Gastroesophageal sphincter (tissue), 4 donors: ENCODE data around the gene RANBP10. TPM values are rescaled to one million over a fixed set of nuclear protein-coding genes. Genes with fewer than 3 reads are reported as not detected.

ENCODE experiments used
- ATAC-seq: fragments of 150-250 bp; one replicate; pipeline ENCODE4 v1.9.1; 2016; ENCODE audit warnings: mild to moderate bottlenecking, moderate library complexity
- H3K27ac ChIP-seq, 4 donors: fragments of 200-600 bp; sonication (generic) in 3 of 4; 1 replicate in 3 of 4; 2 replicates in 1 of 4; pipeline ENCODE4 v1.5.1; 2016 to 2019
- H3K27me3 ChIP-seq: fragments of 200-600 bp; sonication (generic); one replicate; pipeline ENCODE4 v1.5.1; 2019
- H3K36me3 ChIP-seq, 2 donors: fragments of 200-600 bp; sonication (generic); one replicate each; pipeline ENCODE4 v1.5.1; 2019; ENCODE audit warnings: control low read depth in 1 of 2
- H3K4me1 ChIP-seq, 3 donors: fragments of 200-600 bp; sonication (generic); 1 replicate in 2 of 3; 2 replicates in 1 of 3; pipeline ENCODE4 v1.5.1; 2016 to 2019; ENCODE audit warnings: control low read depth in 2 of 3
- H3K4me3 ChIP-seq, 2 donors: fragments of 200-600 bp; sonication (generic); one replicate each; pipeline ENCODE4 v1.5.1; 2019; ENCODE audit warnings: mild to moderate bottlenecking in 1 of 2, moderate library complexity in 1 of 2
- H3K9me3 ChIP-seq, 3 donors: fragments of 200-600 bp; sonication (generic); one replicate each; pipeline ENCODE4 v1.5.1; 2017 to 2019; ENCODE audit warnings: control low read depth in 2 of 3
- EP300 ChIP-seq: sonication (generic); formaldehyde crosslinking; IDR thresholded peaks from one replicate; pipeline ENCODE4 v1.6.1; 2017; ENCODE audit warnings: antibody characterized with exemption, mild to moderate bottlenecking
- POLR2A ChIP-seq, 2 donors: fragments of 450-650 bp; IDR thresholded peaks; one replicate each; pipeline ENCODE4 v1.6.1; 2017; ENCODE audit warnings: antibody characterized with exemption in 2 of 2, mild to moderate bottlenecking in 2 of 2, moderate library complexity in 1 of 2
- POLR2AphosphoS5 ChIP-seq: sonication (generic); formaldehyde crosslinking; IDR thresholded peaks from one replicate; pipeline ENCODE4 v1.6.1; 2017; ENCODE audit warnings: antibody characterized with exemption
- WGBS, 2 donors: methylation state at CpG; one replicate each; pipeline ENCODE4 v1.1.5; 2018; ENCODE audit warnings: low coverage in 1 of 2; 5-methylcytosine and 5-hydroxymethylcytosine counted together
- total RNA-seq, 4 donors: library from RNA; depleted of rRNA; stranded (reverse); fragments of >200 nt; gene quantifications; one replicate each; pipeline ENCODE4 v1.1.0, GENCODE V29; 2016
- TF ChIP-seq, protein P1 (sequence below), 4 experiments: fragments of 200-600 bp in 2 of 4; fragments of 450-650 bp in 2 of 4; sonication (generic) in 1 of 4; IDR thresholded peaks; one replicate each; pipeline ENCODE4 v1.5.1; 2017 to 2019; ENCODE audit warnings: antibody characterized with exemption in 4 of 4, mild to moderate bottlenecking in 2 of 4, moderate library complexity in 2 of 4

RANBP10 gene
- total RNA-seq, 4 donors from 2014 or later = 6.0 to 12.3 (median 8.4) TPM

- no peak for ATAC-seq
- TF ChIP-seq EP300 (no peak), POLR2A (IDR thresholded peaks at IDR 0.05) (no peak), POLR2AphosphoS5 (no peak)
- TF ChIP-seq, protein P1, sequence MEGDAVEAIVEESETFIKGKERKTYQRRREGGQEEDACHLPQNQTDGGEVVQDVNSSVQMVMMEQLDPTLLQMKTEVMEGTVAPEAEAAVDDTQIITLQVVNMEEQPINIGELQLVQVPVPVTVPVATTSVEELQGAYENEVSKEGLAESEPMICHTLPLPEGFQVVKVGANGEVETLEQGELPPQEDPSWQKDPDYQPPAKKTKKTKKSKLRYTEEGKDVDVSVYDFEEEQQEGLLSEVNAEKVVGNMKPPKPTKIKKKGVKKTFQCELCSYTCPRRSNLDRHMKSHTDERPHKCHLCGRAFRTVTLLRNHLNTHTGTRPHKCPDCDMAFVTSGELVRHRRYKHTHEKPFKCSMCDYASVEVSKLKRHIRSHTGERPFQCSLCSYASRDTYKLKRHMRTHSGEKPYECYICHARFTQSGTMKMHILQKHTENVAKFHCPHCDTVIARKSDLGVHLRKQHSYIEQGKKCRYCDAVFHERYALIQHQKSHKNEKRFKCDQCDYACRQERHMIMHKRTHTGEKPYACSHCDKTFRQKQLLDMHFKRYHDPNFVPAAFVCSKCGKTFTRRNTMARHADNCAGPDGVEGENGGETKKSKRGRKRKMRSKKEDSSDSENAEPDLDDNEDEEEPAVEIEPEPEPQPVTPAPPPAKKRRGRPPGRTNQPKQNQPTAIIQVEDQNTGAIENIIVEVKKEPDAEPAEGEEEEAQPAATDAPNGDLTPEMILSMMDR (IDR thresholded peaks at IDR 0.05) = no peak
- Histone ChIP-seq H3K4me1 (no peaks in the 10 kb centered on the region), H3K36me3 (peaks cover 0 to 88% of the 10 kb centered on the region in 2 donors), H3K4me3 (no peak overlapping the region), H3K9me3 (no peaks in the 10 kb centered on the region), H3K27me3 (no peaks in the 10 kb centered on the region), H3K27ac (no peak overlapping the region)
- WGBS, 2 donors = 71 to 100% methylated on average over 2 of the region's 4 CpGs
Observed at GRCh38 chr16:67731753-67732095, 74.6 kb downstream of the RANBP10 start.

DNA sequence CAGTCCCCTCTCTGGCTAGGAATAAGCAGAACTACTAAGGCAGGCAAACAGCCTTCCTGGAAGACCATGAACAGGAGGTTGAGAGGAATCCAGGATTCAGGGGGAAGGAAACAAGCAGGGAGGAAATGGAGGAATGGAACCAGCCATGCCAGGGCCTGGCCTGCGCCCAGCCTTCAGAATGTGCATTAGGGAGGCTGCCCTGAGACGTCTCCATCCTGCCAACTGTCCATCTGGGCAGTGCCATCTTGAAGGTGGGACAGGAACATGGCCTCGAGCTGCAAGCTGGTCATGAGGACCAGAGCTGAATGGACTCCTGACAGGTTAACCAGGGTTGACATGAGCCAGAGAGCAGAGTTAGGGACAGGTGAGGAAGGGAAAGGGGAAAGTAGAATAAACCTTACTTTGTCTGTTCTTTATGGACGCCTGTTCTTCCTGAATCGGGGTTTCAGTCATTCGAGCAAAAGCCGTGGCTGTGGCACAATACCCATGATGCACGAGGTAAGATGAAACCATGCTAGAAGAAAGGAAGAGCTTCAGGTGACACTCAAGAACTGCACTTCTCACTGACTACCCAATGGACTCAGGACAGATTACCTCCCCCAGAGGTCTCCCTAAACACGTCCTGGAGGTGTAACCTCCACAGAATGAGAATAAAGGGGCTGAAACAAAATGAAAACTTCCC lies 75.1 kb downstream of the RANBP10 start:
- Histone ChIP-seq H3K36me3 (peaks cover 0 to 91% of the 10 kb centered on the region in 2 donors), H3K27ac (no peak overlapping the region), H3K9me3 (no peaks in the 10 kb centered on the region), H3K27me3 (no peaks in the 10 kb centered on the region), H3K4me1 (no peaks in the 10 kb centered on the region), H3K4me3 (no peak overlapping the region)
- ATAC-seq = no peak
- 88 to 96% methylated on average over 5 to 9 of the region's 9 CpGs for WGBS, 2 donors
- TF ChIP-seq, protein P1 (IDR thresholded peaks at IDR 0.05) = no peak
- no peak for TF ChIP-seq EP300
- no peak for TF ChIP-seq POLR2A (IDR thresholded peaks at IDR 0.05)
- no peak for TF ChIP-seq POLR2AphosphoS5

DNA sequence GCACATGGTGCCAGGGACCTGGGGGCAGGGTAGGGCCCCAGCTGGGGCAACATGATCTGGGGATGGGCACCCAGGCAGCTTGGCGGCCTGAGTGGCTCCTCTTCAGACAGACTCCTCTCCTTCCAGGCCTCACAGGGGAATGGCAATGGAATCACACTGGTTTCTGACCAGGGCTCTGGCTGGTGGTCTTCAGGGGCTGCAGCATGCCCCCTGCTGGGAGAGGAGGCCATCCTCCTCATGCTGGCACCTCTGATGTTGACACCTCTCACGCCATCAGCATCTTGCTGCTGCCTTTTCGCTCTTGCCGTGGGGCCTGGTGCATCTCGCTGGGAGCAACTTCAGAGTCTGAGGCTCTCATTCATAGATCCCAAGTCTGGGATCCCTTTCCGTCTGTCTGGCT lies 76.0 kb downstream of the RANBP10 start:
- TF ChIP-seq, protein P1 (IDR thresholded peaks at IDR 0.05) = no peak
- TF ChIP-seq POLR2A (IDR thresholded peaks at IDR 0.05) (no peak), POLR2AphosphoS5 (no peak), EP300 (no peak)
- H3K4me3 ChIP-seq = no peak overlapping the region
- WGBS, 2 donors = 80% methylated on average over 1 of the region's 6 CpGs; no CpG with 5 or more reads in 1 of the 2 donors
- no peak overlapping the region for H3K27ac ChIP-seq
- no peaks in the 10 kb centered on the region for H3K4me1 ChIP-seq
- H3K27me3 ChIP-seq = no peaks in the 10 kb centered on the region
- no peak for ATAC-seq
- peaks cover 0 to 91% of the 10 kb centered on the region in 2 donors for H3K36me3 ChIP-seq
- H3K9me3 ChIP-seq = no peaks in the 10 kb centered on the region

DNA sequence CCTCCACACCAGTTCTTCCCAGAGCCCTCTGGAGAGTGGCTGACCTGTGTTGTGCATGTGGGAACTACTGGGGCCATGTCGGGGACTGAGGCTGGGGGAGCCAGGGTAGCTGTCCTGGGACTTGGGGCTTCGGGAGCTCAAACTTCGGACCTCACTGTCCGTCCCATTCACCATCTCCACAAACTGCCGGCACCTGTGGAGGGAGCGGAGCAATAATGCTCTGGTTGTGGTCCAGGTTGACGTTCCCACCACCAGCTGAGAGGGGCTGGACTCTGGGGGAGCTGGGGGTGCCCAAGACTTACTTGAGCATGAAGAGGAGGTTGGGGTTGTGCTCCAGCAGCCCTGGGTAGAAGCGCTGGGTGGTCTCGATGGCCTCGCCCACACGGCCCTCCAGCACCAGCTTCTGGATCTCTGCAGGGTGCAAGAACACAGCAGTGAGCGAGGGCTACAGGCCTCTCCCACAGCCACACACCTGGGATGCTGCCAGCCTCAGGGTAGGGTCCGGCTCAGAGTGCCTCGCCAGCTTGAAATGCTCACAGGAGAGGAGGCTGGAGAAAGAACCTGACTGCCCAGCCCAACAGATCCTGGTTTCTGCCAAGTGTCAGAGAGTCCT lies 76.6 kb downstream of the RANBP10 start:
- no peak overlapping the region for H3K27ac ChIP-seq
- no CpG with 5 or more reads among the region's 14 CpGs for WGBS, 2 donors
- no peaks in the 10 kb centered on the region for H3K4me1 ChIP-seq
- peaks cover 0 to 91% of the 10 kb centered on the region in 2 donors for H3K36me3 ChIP-seq
- TF ChIP-seq, protein P1 (IDR thresholded peaks at IDR 0.05) = no peak
- TF ChIP-seq EP300 = no peak
- no peaks in the 10 kb centered on the region for H3K27me3 ChIP-seq
- H3K9me3 ChIP-seq = no peaks in the 10 kb centered on the region
- ATAC-seq = no peak
- H3K4me3 ChIP-seq = no peak overlapping the region
